HG03469 (cell line): ENCODE measurements around the gene S100A16.

Experiments used
- ATAC-seq: cut with Tn5 transposase; IDR thresholded peaks from one replicate; pipeline ENCODE4 v1.9.1; 2021; ENCODE audit warnings: mild to moderate bottlenecking, moderate library complexity, moderate number of reproducible peaks; ENCODE audit not compliant: unreplicated experiment

Gene S100A16

GRCh38 chr1:153616144-153616916 lies 3.4 kb upstream of the S100A16 start, which contains the start of gene S100A14:
S100A14 (minus strand) TSS chr1:153616325; CDS start chr1:153615858, 467 bp downstream.
- ATAC-seq, result no peak

DNA sequence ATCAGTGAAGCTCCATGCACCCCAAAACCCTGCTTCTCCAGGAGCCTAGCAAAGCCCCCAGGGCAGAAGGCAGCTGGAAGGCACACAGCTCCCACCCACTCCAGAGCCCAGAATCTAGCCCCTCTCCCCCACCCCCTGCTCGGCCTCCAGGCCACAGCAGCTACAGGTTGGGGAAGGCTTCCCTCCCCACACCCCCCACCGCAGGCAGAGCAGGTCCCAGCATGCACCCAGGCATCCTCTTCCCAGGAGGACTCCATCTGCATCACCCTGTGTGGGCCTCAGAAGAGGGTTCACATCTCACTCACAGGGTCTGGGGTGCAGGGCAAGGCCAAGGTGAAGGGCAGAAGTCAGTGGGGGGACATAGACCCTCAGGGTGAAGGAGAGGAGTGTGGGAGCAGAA lies 2.5 kb upstream of the S100A16 start:
- no peak for ATAC-seq

DNA sequence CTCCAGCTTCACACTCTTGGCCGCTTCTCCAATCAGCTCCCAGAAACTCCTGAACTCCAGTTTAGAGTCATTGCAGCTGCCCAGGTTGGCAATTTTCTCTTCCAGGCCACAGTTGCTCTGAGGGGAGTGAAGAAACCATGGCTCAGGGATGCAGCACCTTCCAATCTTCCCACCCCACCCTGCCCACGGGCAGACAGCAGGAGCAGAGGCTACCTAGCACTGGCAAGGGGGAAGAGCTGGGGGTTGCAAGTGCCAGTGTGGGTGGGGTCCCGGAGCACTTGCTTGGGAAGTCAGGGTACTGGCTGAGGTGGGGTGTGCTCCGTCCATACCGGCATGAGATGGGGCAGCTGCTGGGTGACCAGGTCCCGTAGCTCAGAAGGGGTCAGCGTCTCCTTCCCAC lies 2.0 kb upstream of the S100A16 start:
- ATAC-seq, result no peak

DNA sequence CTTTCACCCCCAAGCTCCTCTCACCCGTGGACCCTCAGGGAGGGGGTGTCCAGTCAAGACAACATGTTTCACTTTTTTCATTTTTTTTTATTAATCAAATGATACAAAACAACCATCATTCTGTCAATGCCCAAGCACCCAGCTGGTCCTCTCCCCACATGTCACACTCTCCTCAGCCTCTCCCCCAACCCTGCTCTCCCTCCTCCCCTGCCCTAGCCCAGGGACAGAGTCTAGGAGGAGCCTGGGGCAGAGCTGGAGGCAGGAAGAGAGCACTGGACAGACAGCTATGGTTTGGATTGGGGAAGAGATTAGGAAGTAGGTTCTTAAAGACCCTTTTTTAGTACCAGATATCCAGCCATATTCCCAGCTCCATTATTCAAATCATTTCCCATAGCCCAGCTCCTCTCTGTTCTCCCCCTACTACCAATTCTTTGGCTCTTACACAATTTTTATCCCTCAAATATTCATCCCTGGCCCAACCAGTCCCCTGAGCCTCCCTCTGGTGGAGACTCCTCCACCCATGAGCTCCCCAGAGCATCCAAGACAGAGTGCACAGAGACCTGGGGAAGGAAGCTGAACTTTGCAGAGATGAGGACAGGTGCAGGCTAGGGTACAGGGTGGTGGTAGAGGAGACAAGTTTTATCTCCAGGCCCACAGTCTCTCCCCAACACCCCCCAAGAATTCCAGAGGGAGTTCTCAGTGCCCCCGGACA lies 1.4 kb upstream of the S100A16 start:
- ATAC-seq, result no peak

DNA sequence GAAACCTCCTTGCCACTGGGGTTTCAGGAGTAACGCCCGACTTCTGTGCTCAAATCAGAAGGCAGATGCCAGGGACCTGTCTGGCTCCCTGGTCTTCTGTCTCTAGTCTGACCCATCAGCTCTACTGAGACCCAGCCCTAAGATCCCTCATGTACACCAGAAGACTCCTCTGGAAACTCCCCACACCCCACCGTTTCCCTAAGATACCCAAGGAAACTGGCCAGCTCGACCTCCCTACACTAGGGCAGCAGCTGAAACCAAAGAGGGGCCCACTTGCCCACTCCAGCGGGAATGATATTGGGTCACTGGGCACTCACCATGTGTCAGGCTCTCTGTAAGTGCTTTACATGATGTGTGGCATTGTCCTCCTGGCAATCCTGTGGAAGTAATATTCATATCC lies 469 bp upstream of the S100A16 start:
- ATAC-seq, result no peak

DNA sequence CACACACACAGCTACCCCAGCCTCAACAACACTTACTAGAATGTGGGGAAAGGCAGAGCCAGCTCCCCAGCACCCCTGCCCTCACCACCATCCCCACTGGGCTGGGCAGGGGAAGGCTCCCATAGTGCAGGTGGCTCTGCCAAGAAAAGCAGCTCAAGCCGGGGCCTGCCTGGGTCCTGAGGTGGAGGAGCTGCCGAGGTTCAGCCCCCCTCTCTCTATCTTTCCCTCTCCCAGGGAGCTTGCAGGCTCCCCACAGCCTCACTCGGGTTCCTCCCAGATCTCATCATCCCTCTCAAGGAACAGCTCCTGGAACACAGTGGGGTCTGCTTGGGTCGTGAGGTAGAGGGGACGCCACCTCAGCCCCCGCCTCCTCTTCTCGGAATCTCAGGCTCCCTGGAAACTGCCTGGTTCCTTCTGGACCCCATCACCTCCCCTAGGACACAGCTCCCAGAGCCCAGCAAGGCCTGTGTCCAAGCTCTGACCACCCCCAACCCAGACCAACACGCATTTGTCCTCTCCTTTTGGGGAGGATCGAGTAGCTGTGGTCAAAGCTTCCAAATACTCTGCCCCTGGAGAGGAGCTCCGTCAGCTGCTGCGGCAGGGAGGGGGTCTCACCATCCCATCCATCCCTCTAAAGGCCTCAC lies 704 bp downstream of the S100A16 start:
- no peak for ATAC-seq

DNA sequence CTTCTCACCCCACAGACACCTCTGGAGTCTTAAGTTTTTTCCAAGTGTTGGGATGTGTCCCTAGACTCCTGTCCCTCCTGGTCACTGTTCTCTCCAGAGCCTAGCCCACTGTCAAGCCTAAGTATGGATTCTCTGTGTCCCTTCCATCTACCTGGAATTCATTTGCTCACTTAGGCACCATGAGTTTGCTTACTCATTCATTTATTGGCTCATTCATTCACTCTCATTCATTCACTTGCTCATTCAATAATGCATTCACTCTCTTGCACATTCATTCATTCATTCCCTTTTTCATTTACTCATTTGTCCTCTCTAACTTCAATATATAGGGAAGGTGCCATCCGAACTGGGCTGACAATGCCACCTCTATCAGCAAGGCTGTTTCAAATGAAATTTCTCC lies 1.6 kb downstream of the S100A16 start:
- no peak for ATAC-seq

- no peak for ATAC-seq
These were observed 2.1 kb downstream of the S100A16 start for GRCh38 chr1:153610811-153611301.

DNA sequence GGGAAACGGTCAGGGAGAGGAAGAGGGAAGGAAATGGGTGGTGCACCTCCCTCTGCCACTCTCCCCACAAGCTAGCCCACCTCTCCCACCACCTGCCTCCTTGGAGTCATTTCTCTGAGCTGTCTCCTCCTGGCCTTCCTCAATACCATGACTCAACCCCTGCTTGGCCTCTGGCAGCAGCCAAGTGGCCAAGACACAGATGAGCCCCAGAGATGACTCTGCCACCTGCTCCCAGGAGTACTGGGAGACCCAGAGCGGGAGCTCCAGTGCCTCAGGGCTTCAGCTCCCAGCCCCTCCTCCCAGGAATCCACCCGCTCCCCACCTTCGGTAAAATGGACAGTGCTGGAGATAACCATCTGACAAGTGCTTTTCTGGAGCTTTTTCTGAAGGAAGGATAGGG lies 2.6 kb downstream of the S100A16 start:
- ATAC-seq, result no peak

DNA sequence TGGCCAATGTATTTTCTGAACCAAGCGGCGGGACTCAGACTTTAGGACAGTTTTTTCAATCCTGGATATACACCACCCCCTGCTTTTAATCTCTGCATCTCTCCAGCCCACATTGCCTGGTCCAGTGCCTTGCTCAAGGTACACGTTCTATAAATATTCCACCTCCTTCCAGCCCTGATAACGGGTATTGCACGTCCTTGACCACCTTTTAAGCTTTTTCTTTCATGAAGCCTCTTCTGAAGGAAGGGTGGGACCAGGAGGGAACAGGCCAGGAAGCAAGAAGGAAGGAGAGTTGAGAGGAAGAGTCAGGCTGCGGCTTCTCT lies 3.4 kb downstream of the S100A16 start:
- ATAC-seq, result no peak

DNA sequence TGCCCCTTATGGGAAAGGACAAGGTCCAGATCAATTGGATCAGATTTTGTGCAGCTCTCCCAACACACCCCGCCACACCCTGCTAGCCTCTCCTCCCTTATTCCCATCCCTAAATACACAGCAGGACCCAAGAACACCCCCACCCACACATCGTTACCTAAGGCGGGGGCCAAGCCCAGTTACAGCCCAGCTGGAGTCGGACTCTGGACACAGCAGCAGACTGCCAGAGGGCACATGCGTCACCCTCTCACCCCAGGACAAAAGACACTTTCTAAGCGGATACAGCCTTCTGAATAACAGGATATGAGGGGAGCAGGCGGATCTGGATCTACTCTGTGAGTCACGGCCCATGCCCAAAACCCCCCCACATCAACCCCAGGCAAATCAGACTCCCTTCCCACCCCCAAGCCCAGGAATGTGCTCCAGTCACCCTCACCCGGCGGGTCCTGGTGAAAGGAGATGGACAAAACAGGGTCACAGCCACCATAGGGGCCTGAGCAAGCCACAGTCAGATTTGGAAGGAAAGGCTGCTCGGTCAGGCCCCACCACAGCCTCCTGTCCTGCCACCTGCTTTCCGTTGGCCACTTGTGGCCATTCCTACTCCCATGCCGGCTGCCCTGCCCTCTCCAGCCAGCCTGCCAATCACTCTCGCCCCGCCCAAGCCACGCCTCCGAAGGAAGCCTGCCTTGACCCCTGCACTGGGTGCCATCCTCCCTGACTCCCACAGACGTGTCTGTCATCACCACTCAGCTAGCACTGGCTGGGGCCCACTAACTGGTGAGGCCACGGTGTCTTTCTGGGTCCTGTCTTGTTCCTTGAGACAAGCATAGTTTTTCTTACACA lies 4.0 kb downstream of the S100A16 start:
- ATAC-seq, result no peak

- ATAC-seq, result no peak
These were observed 4.8 kb downstream of the S100A16 start for GRCh38 chr1:153608089-153608682.

DNA sequence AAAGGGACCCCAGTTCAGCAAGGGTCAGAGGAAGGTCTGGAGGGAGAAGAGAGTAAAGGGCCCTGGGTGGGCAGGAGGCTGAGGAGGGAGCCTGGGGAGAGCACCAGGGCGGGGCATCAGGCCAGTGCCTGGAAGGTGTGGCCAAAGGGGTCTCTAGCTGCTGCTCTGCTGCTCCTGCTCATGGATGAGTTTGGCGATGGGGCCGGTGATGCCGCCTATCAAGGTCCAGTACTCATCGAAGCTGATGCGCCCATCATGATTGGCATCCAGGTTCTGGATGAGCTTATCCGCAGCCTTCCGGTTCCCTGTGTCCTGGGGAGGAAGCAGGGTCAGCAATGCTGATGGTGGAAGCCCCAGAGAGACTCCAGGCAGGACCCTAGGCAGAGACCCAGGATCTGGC lies 5.6 kb downstream of the S100A16 start:
- no peak for ATAC-seq

DNA sequence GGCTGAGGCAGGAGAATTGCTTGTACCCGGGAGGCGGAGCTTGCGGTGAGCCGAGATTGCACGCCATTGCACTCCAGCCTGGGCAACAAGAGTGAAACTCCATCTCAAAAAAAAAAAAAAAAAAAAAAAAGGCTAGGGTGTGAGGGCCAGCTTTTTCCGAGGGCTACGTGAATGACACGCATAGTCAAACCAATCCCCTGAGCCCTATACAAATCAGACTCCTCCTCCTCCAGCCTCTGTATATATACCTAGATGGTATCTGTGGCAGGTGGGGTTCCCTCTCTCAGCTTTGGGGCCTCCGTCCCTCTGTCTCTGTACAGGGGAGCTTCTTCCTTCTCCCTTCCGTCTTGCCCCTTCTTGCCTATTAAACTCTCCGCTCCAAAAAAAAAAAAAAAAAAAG lies 6.7 kb downstream of the S100A16 start:
- no peak for ATAC-seq

- ATAC-seq, result no peak
These were observed 10.2 kb downstream of the S100A16 start for GRCh38 chr1:153602749-153603148.

DNA sequence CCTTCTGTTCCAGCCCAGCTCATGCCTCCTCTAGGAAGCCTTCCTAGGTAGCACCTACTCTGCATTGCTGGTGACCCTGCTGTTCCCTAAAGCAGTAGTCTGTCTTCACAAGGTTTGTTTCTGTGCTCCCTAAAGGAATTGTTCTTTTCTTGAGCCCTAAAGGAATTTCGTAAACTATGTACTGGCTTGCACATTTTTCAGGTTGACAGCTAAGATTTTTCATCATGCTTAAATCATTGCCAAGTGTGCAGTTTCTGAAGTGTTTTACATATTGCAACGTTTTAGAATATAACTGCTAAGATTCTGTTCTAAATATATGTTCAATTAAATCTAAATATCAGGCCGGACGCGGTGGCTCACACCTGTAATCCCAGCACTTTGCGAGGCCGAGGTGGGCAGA lies 13.1 kb downstream of the S100A16 start:
- no peak for ATAC-seq

- ATAC-seq, result peak; percentile 88
These were observed 14.4 kb downstream of the S100A16 start for GRCh38 chr1:153598309-153599172.

DNA sequence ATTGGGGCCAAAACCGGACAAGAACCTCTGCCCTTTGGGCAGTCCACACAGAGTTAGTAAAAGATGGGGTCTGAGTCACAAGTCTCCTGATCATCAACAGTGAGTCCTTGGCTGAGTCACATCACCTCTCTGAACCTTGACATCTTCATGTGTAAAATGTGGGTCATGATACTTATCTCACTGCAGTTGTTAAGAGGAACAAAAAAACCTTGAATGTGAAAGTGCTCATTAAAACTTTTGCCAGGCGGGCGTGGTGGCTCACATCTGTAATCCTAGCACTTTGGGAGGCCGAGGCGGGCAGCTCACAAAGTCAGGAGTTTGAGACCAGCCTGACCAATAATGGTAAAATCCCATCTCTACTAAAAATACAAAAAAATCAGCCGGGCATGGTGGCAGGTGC lies 15.7 kb downstream of the S100A16 start:
- ATAC-seq, result no peak

DNA sequence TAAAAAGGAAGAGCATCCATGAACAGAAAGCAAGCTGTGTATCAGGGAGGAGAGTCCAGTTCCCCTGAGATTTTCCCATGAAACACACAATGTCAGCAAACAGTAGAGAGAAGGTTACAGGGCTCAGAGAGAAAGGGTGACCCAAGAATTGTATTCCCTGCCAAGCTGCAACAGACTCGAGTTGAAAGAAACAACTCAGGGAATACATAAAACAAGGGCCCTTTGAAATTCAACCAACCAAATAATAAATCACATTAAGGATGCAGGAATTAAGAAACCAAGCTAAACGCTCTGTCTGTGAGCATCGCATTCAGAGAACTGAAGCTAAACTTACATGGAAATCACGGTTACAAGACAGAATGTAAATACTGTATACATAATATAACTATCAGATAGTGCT lies 20.2 kb downstream of the S100A16 start:
- no peak for ATAC-seq

DNA sequence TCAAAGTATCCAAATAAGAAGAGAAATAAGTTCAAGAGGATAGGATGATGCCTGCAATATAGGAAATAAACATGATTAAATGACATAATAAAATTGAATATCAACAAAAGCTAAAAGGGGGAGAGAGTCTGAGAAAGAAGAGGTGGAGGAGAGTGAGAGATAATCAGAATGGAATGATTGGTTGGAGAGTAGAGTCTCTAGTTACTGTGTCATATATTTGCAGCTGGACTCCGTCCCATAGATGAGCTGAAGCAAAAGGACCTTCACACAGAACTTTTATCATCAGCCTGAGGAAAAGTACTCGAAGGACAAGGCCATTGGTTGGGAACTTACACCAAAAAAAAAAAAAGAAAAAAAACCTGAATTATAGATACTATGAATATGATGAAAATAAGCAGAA lies 24.5 kb downstream of the S100A16 start:
- ATAC-seq, result no peak
